Esophagus (tissue), 2 donors: ENCODE results near the gene NMU. TPM values are rescaled to one million over a fixed set of nuclear protein-coding genes. Genes with fewer than 3 reads are reported as not detected.
"Not testable (repeated sequence)": the region's sequence is repeated elsewhere in the genome, so short reads cannot be mapped to it uniquely, and the experiment has no call there.

Experiments
- H3K27ac ChIP-seq, 2 donors: one replicate each; pipeline ENCODE4 v1.5.1; 2013; ENCODE audit warnings: low read depth in 2 of 2, mild to moderate bottlenecking in 2 of 2, inconsistent platforms in 1 of 2, low read length in 1 of 2, moderate library complexity in 1 of 2
- H3K27me3 ChIP-seq, 2 donors: one replicate each; pipeline ENCODE4 v1.6.1; 2013; ENCODE audit warnings: low read length in 2 of 2, control low read depth in 1 of 2, mild to moderate bottlenecking in 1 of 2; ENCODE audit not compliant: insufficient read depth in 2 of 2, control insufficient read depth in 1 of 2
- H3K36me3 ChIP-seq, 2 donors: one replicate each; pipeline ENCODE4 v1.6.1; 2013; ENCODE audit warnings: low read length in 1 of 2; ENCODE audit not compliant: control insufficient read depth in 2 of 2, insufficient read depth in 2 of 2
- H3K4me1 ChIP-seq, 2 donors: one replicate each; pipeline ENCODE4 v1.6.1; 2013; ENCODE audit warnings: low read length in 1 of 2; ENCODE audit not compliant: control insufficient read depth in 2 of 2, insufficient read depth in 2 of 2
- H3K4me3 ChIP-seq, 2 donors: one replicate each; pipeline ENCODE4 v1.5.1; 2013; ENCODE audit warnings: low read length in 2 of 2, mild to moderate bottlenecking in 2 of 2, low read depth in 1 of 2, moderate library complexity in 1 of 2
- H3K9me3 ChIP-seq, 2 donors: one replicate each; pipeline ENCODE4 v1.6.1; 2013; ENCODE audit warnings: mild to moderate bottlenecking in 2 of 2, low read depth in 1 of 2, low read length in 1 of 2, moderate library complexity in 1 of 2; ENCODE audit not compliant: control insufficient read depth in 2 of 2, insufficient read depth in 1 of 2
- WGBS, 2 donors: extraction: QIAGEN DNeasy Blood & Tissue Kit; methylation state at CpG; one replicate each; pipeline ENCODE4 v1.1.7; 2013; 5-methylcytosine and 5-hydroxymethylcytosine counted together
- polyA plus RNA-seq, 2 donors: library from polyadenylated mRNA; stranded (reverse); fragments of 200-250 nt; gene quantifications; one replicate each; pipeline ENCODE4 v1.2.3, GENCODE V29; 2013
- donor health status: healthy with polysubstance abuse.
- donor health status: Bipolar disorder and iron deficiency.

Gene NMU
- 100 to 1,000 TPM in 1 of 2 donors, 10 to 100 TPM in 1; 47.9 to 138 TPM for polyA plus RNA-seq

DNA sequence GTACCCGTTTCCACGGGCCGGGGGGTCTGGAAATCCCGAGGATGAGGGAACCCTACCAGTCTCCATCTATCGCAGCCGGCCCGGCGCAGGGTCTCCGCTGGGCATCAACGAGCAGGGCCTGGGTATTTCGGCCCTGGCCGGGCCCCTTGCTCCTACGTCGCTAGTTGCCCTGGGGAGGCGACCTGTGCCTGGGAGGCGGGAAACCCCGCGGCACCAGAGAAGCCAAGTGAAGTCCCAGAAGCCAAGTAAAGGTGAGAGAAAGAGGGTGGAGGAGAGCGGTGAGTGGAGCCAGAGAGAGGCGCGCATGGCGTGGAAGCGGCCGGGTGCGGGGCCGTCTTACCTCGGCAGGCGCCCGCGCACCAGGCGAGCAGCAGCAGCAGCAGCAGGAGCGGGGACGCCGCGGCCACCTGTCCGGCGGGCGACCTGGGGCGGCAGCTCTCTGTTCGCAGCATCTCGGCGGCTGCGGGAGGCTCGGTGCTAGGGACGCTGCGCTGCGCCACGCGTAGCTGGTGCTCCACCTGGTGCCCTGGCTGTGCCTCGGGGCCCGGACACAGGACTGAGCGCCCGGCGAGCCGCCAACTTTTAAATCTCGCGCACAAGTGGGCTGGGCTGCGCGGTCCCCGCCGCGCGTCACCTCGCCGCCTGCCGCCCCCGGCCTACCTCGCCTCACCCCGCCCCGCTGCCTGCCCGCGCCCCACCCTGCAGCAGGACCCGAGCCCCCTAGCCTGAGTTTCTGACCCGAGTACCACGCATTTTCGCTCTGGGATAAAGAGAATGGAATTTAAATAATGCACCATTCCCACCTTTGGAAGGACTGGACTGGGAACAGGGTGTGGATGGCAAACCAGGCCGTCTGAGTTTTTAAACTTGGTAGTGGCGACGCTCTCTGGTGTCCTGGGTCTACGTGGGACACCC, at the start of gene NMU:
Gene NMU (minus strand): TSS at position 558 of the 915 bp plus-strand sequence. CDS start 106 bp downstream, at position 452.
- Histone ChIP-seq H3K36me3 (no peaks in the 10 kb centered on the region), H3K4me1 (peaks cover 4% of the 10 kb centered on the region in 2 donors), H3K27me3 (no peaks in the 10 kb centered on the region), H3K27ac (peak within 1 kb of the TSS; percentile 12 to 78), H3K4me3 (peak within 1 kb of the TSS; percentile 73 to 94), H3K9me3 (no peaks in the 10 kb centered on the region)
- WGBS, 2 donors: 1 to 3% methylated on average over 55 to 80 of the region's 80 CpGs

DNA sequence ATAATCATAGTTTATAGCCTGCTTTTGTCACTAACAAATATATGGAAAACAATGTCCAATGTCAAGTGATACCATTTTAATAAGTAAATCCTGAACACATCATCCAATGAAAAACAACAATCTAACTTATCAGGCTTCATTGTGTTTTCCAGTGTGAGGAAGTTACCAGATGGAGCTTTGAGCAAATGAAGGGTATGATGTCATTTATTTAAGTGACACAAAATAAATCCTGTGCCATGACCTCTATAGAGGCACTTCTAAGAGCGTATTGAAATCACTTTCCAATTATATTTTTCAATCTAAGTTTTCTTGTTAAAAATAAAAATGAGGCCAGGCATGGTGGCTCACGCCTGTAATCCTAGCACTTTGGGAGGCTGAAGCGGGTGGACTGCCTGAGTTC, 48.2 kb upstream of the NMU start:
- no peaks in the 10 kb centered on the region for H3K4me1 ChIP-seq
- no peak overlapping the region for H3K4me3 ChIP-seq
- no peak overlapping the region for H3K27ac ChIP-seq
- no peaks in the 10 kb centered on the region for H3K9me3 ChIP-seq
- no peaks in the 10 kb centered on the region for H3K27me3 ChIP-seq
- H3K36me3 ChIP-seq: no peaks in the 10 kb centered on the region
- WGBS, 2 donors: 88 to 94% methylated on average over 3 of the region's 3 CpGs

- not testable (repeated sequence) for H3K27me3 ChIP-seq, H3K4me1 ChIP-seq, H3K4me3 ChIP-seq, H3K27ac ChIP-seq, H3K36me3 ChIP-seq, H3K9me3 ChIP-seq
- WGBS, 2 donors: 80 to 83% methylated on average over 3 of the region's 3 CpGs
Measured at GRCh38 chr4:55682797-55683196, 46.7 kb upstream of the NMU start.

DNA sequence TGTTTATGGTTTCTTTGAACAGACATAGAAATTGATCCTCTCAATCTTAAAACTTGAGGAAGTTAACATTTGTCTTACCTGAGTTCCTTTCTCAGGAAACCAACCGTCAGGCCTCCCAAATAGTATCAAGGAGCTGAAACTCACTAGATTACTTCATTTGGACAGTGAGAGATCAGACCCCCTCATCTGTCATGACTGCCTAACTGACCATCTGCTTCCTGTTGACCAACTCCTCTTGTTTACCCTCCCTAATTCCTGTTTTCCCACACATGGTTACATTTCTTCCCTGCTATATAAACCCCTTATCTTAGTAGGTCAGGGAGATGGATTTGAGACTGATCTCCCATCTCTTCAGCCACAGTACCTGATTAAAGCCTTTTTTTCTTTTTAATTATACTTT, 46.2 kb upstream of the NMU start:
- 41 to 59% methylated on average over 1 of the region's 1 CpG for WGBS, 2 donors
- Histone ChIP-seq H3K36me3 (no peaks in the 10 kb centered on the region), H3K27ac (no peak overlapping the region), H3K9me3 (no peaks in the 10 kb centered on the region), H3K4me3 (no peak overlapping the region), H3K4me1 (no peaks in the 10 kb centered on the region), H3K27me3 (no peaks in the 10 kb centered on the region)

DNA sequence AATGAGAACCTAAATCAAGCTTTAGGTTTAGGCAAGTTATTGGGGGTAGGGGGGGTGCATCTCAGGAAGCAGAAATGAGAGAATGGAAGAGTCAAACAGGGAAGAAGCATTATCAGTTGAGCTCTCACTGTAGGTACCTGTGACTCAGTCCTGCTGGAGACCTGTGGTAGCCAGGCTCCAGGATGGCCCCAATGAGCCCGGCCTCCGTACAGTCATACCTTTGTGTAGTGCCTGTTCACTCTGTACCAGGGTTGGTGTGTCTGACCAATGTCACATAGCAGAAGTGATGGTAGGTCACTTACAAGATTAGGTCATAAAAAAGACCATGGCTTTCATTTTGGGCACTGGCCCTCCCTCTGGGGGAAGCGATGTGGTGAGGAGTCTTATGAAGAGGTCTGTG, 45.3 kb upstream of the NMU start:
- Histone ChIP-seq H3K27me3 (no peaks in the 10 kb centered on the region), H3K4me3 (no peak overlapping the region), H3K36me3 (no peaks in the 10 kb centered on the region), H3K27ac (no peak overlapping the region), H3K4me1 (no peaks in the 10 kb centered on the region), H3K9me3 (no peaks in the 10 kb centered on the region)
- WGBS, 2 donors: 89 to 98% methylated on average over 3 of the region's 3 CpGs

DNA sequence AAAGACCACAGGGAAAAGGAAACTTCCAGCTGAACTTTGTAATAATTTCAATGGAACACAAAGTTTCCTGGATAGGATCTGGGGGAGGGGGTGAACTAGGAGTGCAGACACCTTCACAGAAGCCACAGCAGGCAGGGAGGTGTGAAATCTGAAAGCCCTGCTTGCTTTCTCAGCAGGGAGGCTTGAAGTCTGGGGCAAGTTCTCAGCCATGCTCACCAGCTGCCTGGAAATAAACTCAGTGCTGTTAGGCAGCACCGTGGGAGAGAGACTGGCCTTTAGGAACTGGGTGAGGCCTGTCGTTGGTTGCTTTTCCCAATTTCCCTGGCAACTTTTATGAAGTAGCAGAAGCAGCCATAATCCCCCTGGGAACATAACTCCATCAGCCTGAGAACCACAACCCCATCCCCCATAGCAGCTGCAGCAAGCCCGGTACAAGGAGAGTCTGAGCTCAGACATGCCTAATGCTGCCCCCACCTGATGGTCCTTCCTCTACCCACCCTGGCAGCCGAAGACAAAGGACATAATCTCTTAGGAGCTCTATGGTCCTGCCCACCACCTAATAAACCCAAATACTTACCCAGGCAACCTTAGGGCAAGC, 39.2 kb upstream of the NMU start:
- Histone ChIP-seq H3K4me3 (no peak overlapping the region), H3K4me1 (no peaks in the 10 kb centered on the region), H3K27ac (no peak overlapping the region), H3K27me3 (no peaks in the 10 kb centered on the region), H3K9me3 (peaks cover 0 to 2% of the 10 kb centered on the region in 2 donors), H3K36me3 (no peaks in the 10 kb centered on the region)
- 32 to 47% methylated on average over 4 of the region's 4 CpGs for WGBS, 2 donors

DNA sequence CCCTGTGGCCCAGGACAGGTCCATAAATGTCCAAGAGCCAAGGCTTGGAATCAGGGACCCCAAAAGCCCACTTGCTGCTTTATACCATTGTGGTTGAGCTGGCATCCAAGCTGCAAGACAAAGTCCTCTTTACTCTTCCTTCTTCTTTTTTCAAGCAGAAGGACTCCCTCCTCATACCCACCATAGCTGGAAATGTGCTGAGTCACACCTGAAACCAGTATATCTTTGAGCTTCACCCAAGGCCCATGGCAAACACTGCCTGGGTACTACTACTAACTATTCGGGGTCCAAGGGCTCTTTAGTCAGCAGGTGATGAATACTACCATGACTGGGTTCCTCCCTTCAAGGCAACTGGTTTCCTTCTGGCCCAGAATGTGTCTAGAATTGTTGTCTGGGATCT, 37.3 kb upstream of the NMU start:
- Histone ChIP-seq H3K27ac (no peak overlapping the region), H3K9me3 (peaks cover 0 to 2% of the 10 kb centered on the region in 2 donors), H3K36me3 (no peaks in the 10 kb centered on the region), H3K27me3 (no peaks in the 10 kb centered on the region), H3K4me1 (no peaks in the 10 kb centered on the region), H3K4me3 (no peak overlapping the region)
- WGBS, 2 donors: 88 to 96% methylated on average over 1 of the region's 1 CpG

GRCh38 chr4:55671667-55672066, 35.6 kb upstream of the NMU start:
- no peaks in the 10 kb centered on the region for H3K4me1 ChIP-seq
- H3K27me3 ChIP-seq: no peaks in the 10 kb centered on the region
- no peak overlapping the region for H3K27ac ChIP-seq
- no peak overlapping the region for H3K4me3 ChIP-seq
- no peaks in the 10 kb centered on the region for H3K36me3 ChIP-seq
- H3K9me3 ChIP-seq: peaks cover 0 to 2% of the 10 kb centered on the region in 2 donors

DNA sequence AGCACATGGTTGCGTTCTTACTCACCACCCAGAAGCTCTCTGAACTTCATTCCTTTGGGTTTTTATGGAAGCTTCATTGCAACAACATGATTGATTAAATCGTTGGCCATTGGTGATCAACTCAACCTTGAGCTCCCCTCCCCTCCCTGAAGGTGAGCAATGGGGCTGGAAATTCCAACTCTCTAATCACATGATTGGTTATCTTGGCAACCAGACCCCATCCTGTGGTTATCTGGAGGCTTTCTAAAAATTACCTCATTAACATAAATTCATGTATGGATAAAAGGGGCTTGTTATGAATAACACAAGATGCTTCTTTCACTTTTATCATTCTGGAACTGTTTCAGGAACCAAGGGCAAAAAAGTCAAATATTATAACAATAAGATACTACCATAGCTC, 34.6 kb upstream of the NMU start:
- peaks cover 0 to 2% of the 10 kb centered on the region in 2 donors for H3K9me3 ChIP-seq
- WGBS, 2 donors: 77 to 87% methylated on average over 2 of the region's 2 CpGs
- H3K4me3 ChIP-seq: no peak overlapping the region
- H3K36me3 ChIP-seq: no peaks in the 10 kb centered on the region
- H3K27ac ChIP-seq: no peak overlapping the region
- no peaks in the 10 kb centered on the region for H3K4me1 ChIP-seq
- no peaks in the 10 kb centered on the region for H3K27me3 ChIP-seq

DNA sequence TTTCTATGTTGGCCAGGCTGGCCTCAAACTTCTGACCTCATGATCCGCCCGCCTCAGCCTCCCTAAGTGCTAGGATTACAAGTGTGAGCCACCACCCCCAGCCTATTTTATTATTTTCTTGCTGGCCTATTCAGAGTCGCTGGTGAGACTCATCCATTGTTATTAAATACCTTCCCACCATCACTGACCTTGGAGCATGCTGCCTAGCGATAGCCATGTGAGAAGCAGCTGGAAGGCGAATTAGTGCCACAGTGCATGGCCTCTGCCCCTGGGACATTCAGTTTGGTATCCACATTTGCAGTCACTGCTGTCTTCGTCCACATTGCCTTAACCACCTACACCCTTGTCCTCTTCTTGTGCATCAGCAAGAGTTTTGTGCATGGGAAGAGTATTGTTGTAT, 32.4 kb upstream of the NMU start:
- Histone ChIP-seq H3K36me3 (no peaks in the 10 kb centered on the region), H3K9me3 (no peaks in the 10 kb centered on the region), H3K27ac (no peak overlapping the region), H3K27me3 (no peaks in the 10 kb centered on the region), H3K4me1 (no peaks in the 10 kb centered on the region), H3K4me3 (no peak overlapping the region)
- 81 to 89% methylated on average over 6 of the region's 6 CpGs for WGBS, 2 donors
